ENCODE measurements around the gene CRTC3. TPM values are rescaled to one million over a fixed set of nuclear protein-coding genes. Genes with fewer than 3 reads are reported as not detected.

CRTC3 gene
- total RNA-seq, 3 donors from 2014 or later (not counting 1 experiment from before 2014, with no cell fraction given) = 68.8 to 101 (median 92.4) TPM

DNA sequence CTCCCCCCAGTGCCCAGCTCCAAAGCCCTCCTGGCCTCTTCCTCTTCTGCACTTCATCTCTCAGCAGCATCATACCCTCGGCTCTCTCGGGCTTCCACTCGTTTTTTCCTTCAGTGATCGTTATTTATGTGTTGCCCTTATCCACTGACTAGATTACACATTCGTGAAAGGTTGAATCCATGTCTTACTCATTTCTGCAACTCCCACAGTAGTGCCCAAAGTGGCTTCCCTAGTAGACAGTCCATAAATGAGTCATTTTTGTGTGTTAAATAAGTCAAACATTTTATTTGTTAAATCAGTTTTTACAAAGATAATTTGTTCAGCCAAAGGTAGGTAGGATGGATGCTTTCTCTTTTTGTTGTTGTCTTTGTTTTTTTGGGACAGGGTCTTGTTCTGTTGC lies 87.4 kb downstream of the CRTC3 start:
- H3K4me1 ChIP-seq (ENCODE audit: control insufficient read depth, insufficient read depth, low read length) = peaks cover 7% of the 10 kb centered on the region

DNA sequence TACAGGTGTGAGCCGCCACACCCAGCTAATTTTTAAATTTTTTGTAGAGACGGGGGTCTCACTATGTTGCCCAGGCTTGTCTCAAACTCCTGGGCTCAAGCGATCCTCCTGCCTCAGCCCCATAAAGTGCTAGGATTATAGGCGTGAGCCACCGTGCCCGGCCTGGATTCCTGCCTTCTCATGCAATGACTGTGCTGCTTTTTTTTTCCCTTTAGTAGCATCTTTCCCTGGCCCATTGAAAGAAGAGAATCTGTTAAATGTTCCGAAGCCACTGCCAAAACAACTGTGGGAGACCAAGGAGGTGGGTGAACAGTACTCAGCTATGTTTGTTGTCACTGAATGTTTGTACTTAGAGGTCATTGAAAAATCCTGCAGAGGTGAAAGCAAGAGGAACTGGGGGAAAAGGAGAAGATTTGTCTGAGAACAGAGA lies 88.0 kb downstream of the CRTC3 start:
- intact Hi-C loops (cut with micrococcal nuclease) = no loop called here
- no peak for DNase-seq
- Histone ChIP-seq H3K27me3 (ENCODE audit: control insufficient read depth, insufficient read depth, low read length) (no peaks in the 10 kb centered on the region), H3K36me3 (ENCODE audit: control insufficient read depth, insufficient read depth, low read length) (peaks cover 57% of the 10 kb centered on the region), H3K9me3 (ENCODE audit: control insufficient read depth, insufficient read depth, low read length) (no peaks in the 10 kb centered on the region), H3K27ac (ENCODE audit: low read length) (no peak overlapping the region), H3K4me1 (ENCODE audit: control insufficient read depth, insufficient read depth, low read length) (peaks cover 7% of the 10 kb centered on the region), H3K4me3 (ENCODE audit: low read length) (no peak overlapping the region)
- WGBS (ENCODE audit: insufficient coverage) = 98% methylated on average over 7 of the region's 7 CpGs
- Mint-ChIP-seq H3K9me3 (no peaks in the 10 kb centered on the region), H3K27me3 (ENCODE audit: low read depth in 2 of 2) (no peaks in the 10 kb centered on the region), H3K4me1 (peaks cover 0 to 6% of the 10 kb centered on the region in 2 donors), H3K36me3 (no peaks in the 10 kb centered on the region), H3K4me3 (no peak overlapping the region), H3K27ac (no peak overlapping the region)
- TF ChIP-seq, protein P1, sequence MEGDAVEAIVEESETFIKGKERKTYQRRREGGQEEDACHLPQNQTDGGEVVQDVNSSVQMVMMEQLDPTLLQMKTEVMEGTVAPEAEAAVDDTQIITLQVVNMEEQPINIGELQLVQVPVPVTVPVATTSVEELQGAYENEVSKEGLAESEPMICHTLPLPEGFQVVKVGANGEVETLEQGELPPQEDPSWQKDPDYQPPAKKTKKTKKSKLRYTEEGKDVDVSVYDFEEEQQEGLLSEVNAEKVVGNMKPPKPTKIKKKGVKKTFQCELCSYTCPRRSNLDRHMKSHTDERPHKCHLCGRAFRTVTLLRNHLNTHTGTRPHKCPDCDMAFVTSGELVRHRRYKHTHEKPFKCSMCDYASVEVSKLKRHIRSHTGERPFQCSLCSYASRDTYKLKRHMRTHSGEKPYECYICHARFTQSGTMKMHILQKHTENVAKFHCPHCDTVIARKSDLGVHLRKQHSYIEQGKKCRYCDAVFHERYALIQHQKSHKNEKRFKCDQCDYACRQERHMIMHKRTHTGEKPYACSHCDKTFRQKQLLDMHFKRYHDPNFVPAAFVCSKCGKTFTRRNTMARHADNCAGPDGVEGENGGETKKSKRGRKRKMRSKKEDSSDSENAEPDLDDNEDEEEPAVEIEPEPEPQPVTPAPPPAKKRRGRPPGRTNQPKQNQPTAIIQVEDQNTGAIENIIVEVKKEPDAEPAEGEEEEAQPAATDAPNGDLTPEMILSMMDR (IDR thresholded peaks at IDR 0.05) = no peak
- ATAC-seq = no peak

More for the DNA sequence above, 87.4 kb downstream of the CRTC3 start:
- Mint-ChIP-seq H3K9me3 (no peaks in the 10 kb centered on the region), H3K4me3 (no peak overlapping the region), H3K4me1 (peaks cover 0 to 6% of the 10 kb centered on the region in 2 donors), H3K36me3 (no peaks in the 10 kb centered on the region), H3K27ac (peak overlapping the region in 1 of 2 donors; percentile 62), H3K27me3 (ENCODE audit: low read depth in 2 of 2) (no peaks in the 10 kb centered on the region)
- Histone ChIP-seq H3K4me3 (ENCODE audit: low read length) (no peak overlapping the region), H3K9me3 (ENCODE audit: control insufficient read depth, insufficient read depth, low read length) (no peaks in the 10 kb centered on the region), H3K36me3 (ENCODE audit: control insufficient read depth, insufficient read depth, low read length) (peaks cover 57% of the 10 kb centered on the region), H3K27ac (ENCODE audit: low read length) (no peak overlapping the region), H3K27me3 (ENCODE audit: control insufficient read depth, insufficient read depth, low read length) (no peaks in the 10 kb centered on the region)
- WGBS (ENCODE audit: insufficient coverage) = 86% methylated on average over 5 of the region's 5 CpGs
- DNase-seq = no peak
- intact Hi-C loops (cut with micrococcal nuclease) = no loop called here
- TF ChIP-seq, protein P1 (IDR thresholded peaks at IDR 0.05) = no peak
- no peak for ATAC-seq

DNA sequence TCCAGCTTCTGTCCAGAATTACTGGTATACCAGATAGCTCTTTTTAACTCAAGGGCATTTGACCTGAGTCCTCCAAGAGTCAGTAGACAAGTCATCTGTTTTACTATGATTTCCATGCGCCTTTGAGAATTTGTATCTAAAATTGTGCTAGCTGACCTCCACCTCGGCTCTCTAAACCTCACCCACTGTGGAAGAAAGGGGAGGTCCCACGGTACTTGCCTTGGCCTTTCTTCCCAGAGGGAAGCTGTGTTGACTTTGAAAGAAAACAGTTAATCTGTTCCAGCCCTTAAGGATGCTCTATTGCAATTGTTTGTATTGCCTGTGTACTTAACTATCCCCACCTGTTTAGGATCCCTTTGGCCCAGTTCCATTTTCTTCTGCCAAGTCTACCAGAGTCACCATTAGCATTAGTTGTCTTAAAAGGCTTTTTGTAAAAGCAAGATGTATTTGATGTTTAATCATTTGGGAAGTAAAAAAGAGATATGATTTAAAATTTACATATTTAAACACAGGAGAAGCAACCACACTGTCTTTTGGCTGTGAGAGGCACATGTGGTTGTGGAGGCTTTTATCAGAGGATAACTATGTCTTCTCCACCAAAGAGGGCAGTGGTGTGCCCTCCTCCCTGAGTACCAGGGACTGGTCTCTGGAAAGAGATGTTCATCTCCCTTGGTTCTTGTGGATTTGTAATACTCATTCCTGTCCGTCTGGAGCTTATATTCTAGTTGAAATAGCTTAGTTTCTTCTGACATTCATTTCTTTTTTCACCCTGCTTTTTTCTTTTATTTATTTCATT lies 88.8 kb downstream of the CRTC3 start:
- peaks cover 7% of the 10 kb centered on the region for H3K4me1 ChIP-seq (ENCODE audit: control insufficient read depth, insufficient read depth, low read length)
- no peak overlapping the region for H3K27ac ChIP-seq (ENCODE audit: low read length)
- TF ChIP-seq, protein P1 (IDR thresholded peaks at IDR 0.05) = no peak
- H3K4me3 Mint-ChIP-seq = no peak overlapping the region
- no peaks in the 10 kb centered on the region for H3K27me3 ChIP-seq (ENCODE audit: control insufficient read depth, insufficient read depth, low read length)
- no peak overlapping the region for H3K4me3 ChIP-seq (ENCODE audit: low read length)
- no peak for ATAC-seq
- H3K4me1 Mint-ChIP-seq = peaks cover 0 to 6% of the 10 kb centered on the region in 2 donors
- H3K9me3 Mint-ChIP-seq = no peaks in the 10 kb centered on the region
- intact Hi-C loops (cut with micrococcal nuclease) = no loop called here
- no peak overlapping the region for H3K27ac Mint-ChIP-seq
- no peaks in the 10 kb centered on the region for H3K9me3 ChIP-seq (ENCODE audit: control insufficient read depth, insufficient read depth, low read length)
- H3K36me3 Mint-ChIP-seq = no peaks in the 10 kb centered on the region
- no peaks in the 10 kb centered on the region for H3K27me3 Mint-ChIP-seq (ENCODE audit: low read depth in 2 of 2)
- no peak for DNase-seq
- peaks cover 64% of the 10 kb centered on the region for H3K36me3 ChIP-seq (ENCODE audit: control insufficient read depth, insufficient read depth, low read length)
- WGBS (ENCODE audit: insufficient coverage) = 95% methylated on average over 2 of the region's 4 CpGs

All from natural killer cell (primary cell).